HepG2 (cell line): ENCODE measurements around the gene TUBG2. TPM values are rescaled to one million over a fixed set of nuclear protein-coding genes. Genes with fewer than 3 reads are reported as not detected.

ENCODE experiments used
- BCL6 ChIP-seq: IDR thresholded peaks from 2 replicates; pipeline ENCODE4 v1.6.1; 2016; ENCODE audit warnings: missing genetic modification reagents, missing compliant biosample characterization
- MED8 ChIP-seq: sonication (generic); formaldehyde crosslinking; IDR thresholded peaks from 2 replicates; pipeline ENCODE4 v1.8.1; 2023; ENCODE audit warnings: mild to moderate bottlenecking, missing genetic modification reagents; ENCODE audit not compliant: insufficient replicate concordance
- PCBP2 ChIP-seq: fragments of 200-400 bp; formaldehyde crosslinking; optimal IDR thresholded peaks from 2 replicates; pipeline ENCODE3; 2018; ENCODE audit warnings: low read length, low read depth; ENCODE audit not compliant: poor library complexity, severe bottlenecking
- SATB2 ChIP-seq: sonication (generic); formaldehyde crosslinking; IDR thresholded peaks from 2 replicates; pipeline ENCODE4 v1.5.0; 2020; ENCODE audit warnings: missing genetic modification reagents
- SCMH1 ChIP-seq: sonication (generic); formaldehyde crosslinking; IDR thresholded peaks from 2 replicates; pipeline ENCODE4 v1.9.0; 2021; ENCODE audit warnings: missing genetic modification reagents, mild to moderate bottlenecking, borderline replicate concordance
- SKIL ChIP-seq: sonication (generic); formaldehyde crosslinking; IDR thresholded peaks from 2 replicates; pipeline ENCODE4 v1.8.0; 2022; ENCODE audit warnings: missing genetic modification reagents, mild to moderate bottlenecking, moderate library complexity, borderline replicate concordance
- SP5 ChIP-seq: IDR thresholded peaks from 2 replicates; pipeline ENCODE4 v1.6.1; 2016; ENCODE audit warnings: low read depth, borderline replicate concordance
- ZMAT3 ChIP-seq: sonication (generic); formaldehyde crosslinking; conservative IDR thresholded peaks from 2 replicates; pipeline ENCODE4 v1.7.0; 2021; ENCODE audit warnings: missing genetic modification reagents
- ZNF333 ChIP-seq: sonication (generic); formaldehyde crosslinking; IDR thresholded peaks from 2 replicates; pipeline ENCODE4 v1.4.0; 2020; ENCODE audit warnings: mild to moderate bottlenecking, missing genetic modification reagents, borderline replicate concordance
- ZNF501 ChIP-seq: sonication (generic); formaldehyde crosslinking; IDR thresholded peaks from 2 replicates; pipeline ENCODE4 v1.5.1; 2020; ENCODE audit warnings: mild to moderate bottlenecking, moderate library complexity, missing genetic modification reagents
- ZNF775 ChIP-seq: sonication (generic); formaldehyde crosslinking; IDR thresholded peaks from 2 replicates; pipeline ENCODE4 v1.4.0; 2020; ENCODE audit warnings: missing genetic modification reagents, mild to moderate bottlenecking, moderate library complexity, borderline replicate concordance
- polyA plus RNA-seq, 8 experiments: library from polyadenylated mRNA; depleted of rRNA in 3 of 8; stranded (reverse) in 7 of 8; unstranded in 1 of 8; fragments of >200 nt; fragmentation: Illumina TruSeq in 4 of 8; extraction: Trizol in 4 of 8; gene quantifications; 2 replicates each; pipeline versions ENCODE4 v1.2.1 to v1.2.3, GENCODE V29; 2011 to 2016; ENCODE audit warnings: low read depth in 4 of 8, missing spikeins in 1 of 8, mixed read lengths in 1 of 8; ENCODE audit not compliant: insufficient read depth in 1 of 8
- total RNA-seq, 5 experiments: library from RNA; depleted of rRNA; stranded (reverse); fragments of >200 nt; fragmentation: Illumina TruSeq; extraction: Trizol; gene quantifications; 2 replicates each; pipeline ENCODE4 v1.2.3, GENCODE V29; 2016; ENCODE audit warnings: low read depth in 1 of 5
- TF ChIP-seq, protein P1 (sequence below): sonication (generic); formaldehyde crosslinking; IDR thresholded peaks from 2 replicates; pipeline ENCODE4 v1.9.0; 2021; ENCODE audit warnings: missing genetic modification reagents, borderline replicate concordance
- TF ChIP-seq, protein P2 (sequence below): sonication (generic); formaldehyde crosslinking; IDR thresholded peaks from 2 replicates; pipeline ENCODE4 v1.4.0; 2020; ENCODE audit warnings: missing genetic modification reagents
- TF ChIP-seq, protein P3 (sequence below): sonication (generic); formaldehyde crosslinking; IDR thresholded peaks from 2 replicates; pipeline ENCODE4 v1.4.0; 2020; ENCODE audit warnings: missing genetic modification reagents

The TUBG2 gene
- total and polyA plus RNA-seq, 2 of the 13 experiments (the other 11 are each of a cell fraction or from before 2014, with no cell fraction given) = 16.0 to 42.3 TPM

GRCh38 chr17:42659079-42659931 lies at the start of gene TUBG2 (continued):
- TF ChIP-seq SCMH1 (CRISPR knock-in tag) (no peak), PCBP2 (no peak), SATB2 (CRISPR knock-in tag) (no peak), ZMAT3 (CRISPR knock-in tag) (peak; percentile 92; the same call in 1 of the 2 replicates), ZNF333 (CRISPR knock-in tag) (peak; percentile 72; the same call in 1 of the 2 replicates), MED8 (CRISPR knock-in tag) (peak; percentile 48), SP5 (CRISPR knock-in tag) (peak; percentile 44; the same call in 1 of the 2 replicates), ZNF775 (no peak), BCL6 (CRISPR knock-in tag) (0 out of 2 replicates have a peak, but pooled peaks have one; percentile 39), SKIL (CRISPR knock-in tag) (0 out of 2 replicates have a peak, but pooled peaks have one; percentile 6), ZNF501 (CRISPR knock-in tag) (peak; percentile 98)
- TF ChIP-seq, protein P1, sequence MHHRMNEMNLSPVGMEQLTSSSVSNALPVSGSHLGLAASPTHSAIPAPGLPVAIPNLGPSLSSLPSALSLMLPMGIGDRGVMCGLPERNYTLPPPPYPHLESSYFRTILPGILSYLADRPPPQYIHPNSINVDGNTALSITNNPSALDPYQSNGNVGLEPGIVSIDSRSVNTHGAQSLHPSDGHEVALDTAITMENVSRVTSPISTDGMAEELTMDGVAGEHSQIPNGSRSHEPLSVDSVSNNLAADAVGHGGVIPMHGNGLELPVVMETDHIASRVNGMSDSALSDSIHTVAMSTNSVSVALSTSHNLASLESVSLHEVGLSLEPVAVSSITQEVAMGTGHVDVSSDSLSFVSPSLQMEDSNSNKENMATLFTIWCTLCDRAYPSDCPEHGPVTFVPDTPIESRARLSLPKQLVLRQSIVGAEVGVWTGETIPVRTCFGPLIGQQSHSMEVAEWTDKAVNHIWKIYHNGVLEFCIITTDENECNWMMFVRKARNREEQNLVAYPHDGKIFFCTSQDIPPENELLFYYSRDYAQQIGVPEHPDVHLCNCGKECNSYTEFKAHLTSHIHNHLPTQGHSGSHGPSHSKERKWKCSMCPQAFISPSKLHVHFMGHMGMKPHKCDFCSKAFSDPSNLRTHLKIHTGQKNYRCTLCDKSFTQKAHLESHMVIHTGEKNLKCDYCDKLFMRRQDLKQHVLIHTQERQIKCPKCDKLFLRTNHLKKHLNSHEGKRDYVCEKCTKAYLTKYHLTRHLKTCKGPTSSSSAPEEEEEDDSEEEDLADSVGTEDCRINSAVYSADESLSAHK (CRISPR knock-in tag) = peak; percentile 77; the same call in 1 of the 2 replicates
- TF ChIP-seq, protein P2, sequence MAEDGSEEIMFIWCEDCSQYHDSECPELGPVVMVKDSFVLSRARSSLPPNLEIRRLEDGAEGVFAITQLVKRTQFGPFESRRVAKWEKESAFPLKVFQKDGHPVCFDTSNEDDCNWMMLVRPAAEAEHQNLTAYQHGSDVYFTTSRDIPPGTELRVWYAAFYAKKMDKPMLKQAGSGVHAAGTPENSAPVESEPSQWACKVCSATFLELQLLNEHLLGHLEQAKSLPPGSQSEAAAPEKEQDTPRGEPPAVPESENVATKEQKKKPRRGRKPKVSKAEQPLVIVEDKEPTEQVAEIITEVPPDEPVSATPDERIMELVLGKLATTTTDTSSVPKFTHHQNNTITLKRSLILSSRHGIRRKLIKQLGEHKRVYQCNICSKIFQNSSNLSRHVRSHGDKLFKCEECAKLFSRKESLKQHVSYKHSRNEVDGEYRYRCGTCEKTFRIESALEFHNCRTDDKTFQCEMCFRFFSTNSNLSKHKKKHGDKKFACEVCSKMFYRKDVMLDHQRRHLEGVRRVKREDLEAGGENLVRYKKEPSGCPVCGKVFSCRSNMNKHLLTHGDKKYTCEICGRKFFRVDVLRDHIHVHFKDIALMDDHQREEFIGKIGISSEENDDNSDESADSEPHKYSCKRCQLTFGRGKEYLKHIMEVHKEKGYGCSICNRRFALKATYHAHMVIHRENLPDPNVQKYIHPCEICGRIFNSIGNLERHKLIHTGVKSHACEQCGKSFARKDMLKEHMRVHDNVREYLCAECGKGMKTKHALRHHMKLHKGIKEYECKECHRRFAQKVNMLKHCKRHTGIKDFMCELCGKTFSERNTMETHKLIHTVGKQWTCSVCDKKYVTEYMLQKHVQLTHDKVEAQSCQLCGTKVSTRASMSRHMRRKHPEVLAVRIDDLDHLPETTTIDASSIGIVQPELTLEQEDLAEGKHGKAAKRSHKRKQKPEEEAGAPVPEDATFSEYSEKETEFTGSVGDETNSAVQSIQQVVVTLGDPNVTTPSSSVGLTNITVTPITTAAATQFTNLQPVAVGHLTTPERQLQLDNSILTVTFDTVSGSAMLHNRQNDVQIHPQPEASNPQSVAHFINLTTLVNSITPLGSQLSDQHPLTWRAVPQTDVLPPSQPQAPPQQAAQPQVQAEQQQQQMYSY (CRISPR knock-in tag) = peak; percentile 69; the same call in 1 of the 2 replicates
- TF ChIP-seq, protein P3, sequence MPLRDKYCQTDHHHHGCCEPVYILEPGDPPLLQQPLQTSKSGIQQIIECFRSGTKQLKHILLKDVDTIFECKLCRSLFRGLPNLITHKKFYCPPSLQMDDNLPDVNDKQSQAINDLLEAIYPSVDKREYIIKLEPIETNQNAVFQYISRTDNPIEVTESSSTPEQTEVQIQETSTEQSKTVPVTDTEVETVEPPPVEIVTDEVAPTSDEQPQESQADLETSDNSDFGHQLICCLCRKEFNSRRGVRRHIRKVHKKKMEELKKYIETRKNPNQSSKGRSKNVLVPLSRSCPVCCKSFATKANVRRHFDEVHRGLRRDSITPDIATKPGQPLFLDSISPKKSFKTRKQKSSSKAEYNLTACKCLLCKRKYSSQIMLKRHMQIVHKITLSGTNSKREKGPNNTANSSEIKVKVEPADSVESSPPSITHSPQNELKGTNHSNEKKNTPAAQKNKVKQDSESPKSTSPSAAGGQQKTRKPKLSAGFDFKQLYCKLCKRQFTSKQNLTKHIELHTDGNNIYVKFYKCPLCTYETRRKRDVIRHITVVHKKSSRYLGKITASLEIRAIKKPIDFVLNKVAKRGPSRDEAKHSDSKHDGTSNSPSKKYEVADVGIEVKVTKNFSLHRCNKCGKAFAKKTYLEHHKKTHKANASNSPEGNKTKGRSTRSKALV = peak; percentile 94
